WERI-Rb-1 (cell line): Measurements from ENCODE around the gene CDYL2.

Source experiments
- DNase-seq: peaks from one replicate; pipeline ENCODE4 v3.0.0-alpha.2; 2020
- H3K27ac ChIP-seq: fragments of 250-450 bp; sonication (Bioruptor Pico); 2 replicates; pipeline ENCODE4 v1.5.1; 2020; ENCODE audit warnings: mild to moderate bottlenecking, moderate library complexity
- H3K27me3 ChIP-seq: fragments of 250-450 bp; sonication (Bioruptor Pico); 2 replicates; pipeline ENCODE4 v1.5.1; 2021; ENCODE audit warnings: mild to moderate bottlenecking, low read depth, moderate library complexity; ENCODE audit not compliant: insufficient read depth, severe bottlenecking
- H3K36me3 ChIP-seq: fragments of 250-450 bp; sonication (Bioruptor Pico); 2 replicates; pipeline ENCODE4 v1.5.1; 2020; ENCODE audit warnings: mild to moderate bottlenecking, moderate library complexity
- H3K4me3 ChIP-seq: 2 replicates; pipeline ENCODE4 v1.5.1; 2011; ENCODE audit warnings: low read depth, mild to moderate bottlenecking, control low read depth, low read length
- H3K9me3 ChIP-seq: fragments of 250-450 bp; sonication (Bioruptor Pico); 2 replicates; pipeline ENCODE4 v1.5.1; 2021; ENCODE audit warnings: mild to moderate bottlenecking, moderate library complexity; ENCODE audit not compliant: severe bottlenecking
- CTCF ChIP-seq: IDR thresholded peaks from 2 replicates; pipeline ENCODE4 v1.5.1; 2011; ENCODE audit warnings: low read depth, mild to moderate bottlenecking, control low read depth, inconsistent platforms, low read length

Gene CDYL2

DNA sequence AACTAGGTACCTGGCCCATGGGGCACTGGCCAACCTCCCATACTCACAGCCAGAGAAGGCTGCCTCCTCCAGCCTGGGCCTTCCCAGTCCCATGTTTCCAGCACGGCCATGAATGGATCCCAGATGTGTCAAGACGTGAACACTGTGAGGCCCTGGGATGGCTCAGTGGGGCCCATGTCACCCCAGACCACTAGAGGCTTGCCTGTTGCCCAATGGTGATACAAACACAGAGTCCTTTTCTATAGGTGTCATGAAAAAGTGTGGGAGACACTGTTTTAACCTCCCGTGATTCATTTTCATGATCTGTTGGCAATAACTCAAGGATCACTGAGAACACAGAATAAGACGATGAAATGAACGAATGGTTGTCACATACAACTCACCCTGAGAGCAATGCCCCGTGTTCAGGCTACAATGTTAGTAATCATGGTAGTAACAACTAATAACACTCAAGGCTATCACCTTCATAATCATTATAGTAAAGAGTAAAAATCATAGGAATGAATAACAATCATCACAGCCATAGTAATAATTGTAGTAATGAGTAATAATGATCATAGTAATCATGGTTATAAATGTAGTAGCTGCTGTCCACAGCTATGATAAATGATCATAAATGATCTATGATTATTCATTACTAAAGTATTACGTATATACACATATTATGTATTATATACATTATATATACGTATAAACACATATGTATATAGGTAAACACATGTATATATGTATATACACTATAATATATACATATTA lies 199.6 kb downstream of the CDYL2 start:
- no peaks in the 10 kb centered on the region for H3K36me3 ChIP-seq
- no peak for DNase-seq
- H3K27ac ChIP-seq = no peak overlapping the region
- TF ChIP-seq CTCF = no peak
- H3K9me3 ChIP-seq = no peaks in the 10 kb centered on the region
- no peak overlapping the region for H3K4me3 ChIP-seq
- H3K27me3 ChIP-seq = peaks cover 3% of the 10 kb centered on the region

GRCh38 chr16:80602894-80603293 lies 201.5 kb downstream of the CDYL2 start:
- Histone ChIP-seq H3K4me3 (no peak overlapping the region), H3K27ac (no peak overlapping the region), H3K9me3 (no peaks in the 10 kb centered on the region), H3K36me3 (no peaks in the 10 kb centered on the region), H3K27me3 (peaks cover under 1% of the 10 kb centered on the region)
- no peak for TF ChIP-seq CTCF
- no peak for DNase-seq

GRCh38 chr16:80601182-80601581 lies 203.2 kb downstream of the CDYL2 start:
- no peak overlapping the region for H3K4me3 ChIP-seq
- no peaks in the 10 kb centered on the region for H3K36me3 ChIP-seq
- H3K9me3 ChIP-seq = no peaks in the 10 kb centered on the region
- no peak for TF ChIP-seq CTCF
- DNase-seq = no peak
- H3K27ac ChIP-seq = no peak overlapping the region
- H3K27me3 ChIP-seq = no peaks in the 10 kb centered on the region

DNA sequence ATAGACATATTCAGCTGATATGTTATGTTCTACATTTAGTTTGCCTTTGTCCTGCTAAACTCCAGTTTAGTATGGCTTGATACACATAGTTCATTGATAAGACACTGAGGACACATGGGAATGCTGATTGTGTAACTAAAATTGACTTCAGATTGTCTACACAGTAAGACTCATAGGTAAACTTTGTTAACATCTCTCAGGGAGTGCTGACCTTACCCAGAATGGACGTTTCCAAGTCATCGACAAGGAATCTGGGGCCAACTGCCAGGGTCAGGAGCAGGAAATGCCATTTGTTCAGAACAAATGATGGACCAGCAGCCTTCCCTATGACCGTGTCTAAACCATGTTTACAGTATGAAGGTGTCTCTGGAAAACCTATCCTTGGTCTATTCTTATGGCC lies 204.9 kb downstream of the CDYL2 start:
- no peak for TF ChIP-seq CTCF
- Histone ChIP-seq H3K4me3 (no peak overlapping the region), H3K27me3 (no peaks in the 10 kb centered on the region), H3K36me3 (no peaks in the 10 kb centered on the region), H3K9me3 (no peaks in the 10 kb centered on the region), H3K27ac (no peak overlapping the region)
- DNase-seq = no peak

DNA sequence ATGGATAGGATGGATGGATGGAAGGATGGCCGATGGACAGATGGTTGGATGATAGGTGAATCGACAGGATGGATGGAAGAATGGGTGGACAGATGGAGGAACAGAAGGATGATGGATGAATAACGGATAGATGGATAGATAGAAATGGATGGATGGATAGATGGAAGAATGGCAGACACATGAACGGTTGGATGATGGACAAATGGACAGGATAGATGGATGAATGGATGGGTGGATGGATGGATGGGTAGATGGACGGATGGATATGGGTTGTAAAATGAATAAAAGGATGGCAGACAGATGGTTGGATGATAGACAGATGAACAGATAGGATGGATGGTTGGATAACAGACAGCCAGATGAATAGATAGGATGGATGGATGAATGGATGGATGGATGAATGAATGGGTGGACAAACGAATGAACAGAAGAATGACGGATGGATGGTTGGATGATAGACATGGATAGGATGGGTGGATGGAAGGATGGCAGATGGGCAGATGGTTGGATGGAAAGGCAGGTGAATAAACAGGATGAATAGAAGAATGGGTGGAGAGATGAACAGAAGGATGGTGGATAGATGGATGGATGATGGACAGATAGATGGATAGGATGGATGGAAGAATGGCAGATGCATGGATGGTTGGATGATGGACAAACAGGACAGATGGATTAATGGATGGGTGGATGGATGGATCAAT lies 207.7 kb downstream of the CDYL2 start:
- Histone ChIP-seq H3K27me3 (no peaks in the 10 kb centered on the region), H3K4me3 (no peak overlapping the region), H3K9me3 (no peaks in the 10 kb centered on the region), H3K36me3 (no peaks in the 10 kb centered on the region), H3K27ac (no peak overlapping the region)
- DNase-seq = no peak
- TF ChIP-seq CTCF = no peak
